Activated CD4-positive, alpha-beta T cell treated with anti-CD3 and anti-CD28 coated beads, Interleukin-2, amount 10 ng/mL, durations not matched to agents 7 days and 5 days (primary cell): ENCODE data around the gene TSR1. TPM values are rescaled to one million over a fixed set of nuclear protein-coding genes. Genes with fewer than 3 reads are reported as not detected.

Experiments used
- CTCF ChIA-PET: fragments of 350-600 bp; sonication (Branson Sonifier 250); formaldehyde crosslinking; loops from one replicate; lab custom pipeline; 2021; ENCODE audit warnings: antibody characterized with exemption; lab: Charles Lee
- POLR2A ChIA-PET: fragments of 350-600 bp; sonication (Branson Sonifier 250); formaldehyde crosslinking; loops from one replicate; lab custom pipeline; 2021; ENCODE audit warnings: antibody characterized with exemption; lab: Charles Lee
- DNase-seq: peaks from one replicate; pipeline ENCODE4 v3.0.0-alpha.2; 2020
- H3K27ac Mint-ChIP-seq: one replicate; pipeline ENCODE4 v1.8.0; 2021; ENCODE audit warnings: mild to moderate bottlenecking, moderate library complexity, mixed read lengths
- H3K27me3 Mint-ChIP-seq: one replicate; pipeline ENCODE4 v1.8.0; 2021; ENCODE audit warnings: mixed read lengths
- H3K36me3 Mint-ChIP-seq: one replicate; pipeline ENCODE4 v1.8.0; 2021; ENCODE audit warnings: low read depth, mixed read lengths
- H3K4me1 Mint-ChIP-seq: one replicate; pipeline ENCODE4 v1.8.0; 2021; ENCODE audit warnings: mixed read lengths
- H3K4me3 Mint-ChIP-seq: one replicate; pipeline ENCODE4 v1.8.0; 2021; ENCODE audit warnings: mild to moderate bottlenecking, moderate library complexity, mixed read lengths
- H3K9me3 Mint-ChIP-seq: one replicate; pipeline ENCODE4 v1.8.0; 2021; ENCODE audit warnings: mixed read lengths
- total RNA-seq, 2 experiments: library from RNA; stranded (reverse); gene quantifications; one replicate each; pipeline ENCODE4 v1.2.3, GENCODE V29; 2021

TSR1 gene
- total RNA-seq, 2 experiments from 2014 or later: 27.2 to 27.4 TPM

DNA sequence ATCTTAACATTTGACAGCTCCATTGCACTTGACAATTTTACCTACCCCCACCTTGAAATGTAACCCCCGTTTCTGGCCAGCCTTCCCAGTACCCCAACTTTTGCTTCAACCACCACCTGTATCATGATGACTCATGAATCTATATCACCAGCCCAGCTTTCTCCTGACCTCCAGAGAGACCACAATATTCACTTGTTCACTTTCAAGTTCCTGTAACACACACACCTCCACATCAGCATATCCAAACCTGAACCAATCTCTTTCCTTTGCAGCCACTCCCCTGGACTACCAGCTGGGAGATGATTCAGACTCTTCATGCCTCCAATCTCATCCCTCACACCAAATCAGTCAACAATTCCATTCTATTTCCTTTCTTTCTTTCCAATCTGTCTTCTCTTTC is 40.7 kb downstream of the TSR1 start:
- CTCF ChIA-PET: interaction anchor here (0.8 to 2.1 kb wide), 6 partner anchors 10 to 237 kb away, joined by 3 to 7 read pairs (median 4); no protein-coding TSS in a partner anchor
- peaks cover 51% of the 10 kb centered on the region for H3K4me1 Mint-ChIP-seq
- DNase-seq: no peak
- no peaks in the 10 kb centered on the region for H3K27me3 Mint-ChIP-seq
- H3K27ac Mint-ChIP-seq: no peak overlapping the region
- peaks cover 66% of the 10 kb centered on the region for H3K36me3 Mint-ChIP-seq
- no peak overlapping the region for H3K4me3 Mint-ChIP-seq
- no peaks in the 10 kb centered on the region for H3K9me3 Mint-ChIP-seq
- POLR2A ChIA-PET: interaction anchor here (1.6 kb wide), 1 partner anchor 41 kb away, joined by 3 read pairs; the partner anchor contains the start of gene TSR1

DNA sequence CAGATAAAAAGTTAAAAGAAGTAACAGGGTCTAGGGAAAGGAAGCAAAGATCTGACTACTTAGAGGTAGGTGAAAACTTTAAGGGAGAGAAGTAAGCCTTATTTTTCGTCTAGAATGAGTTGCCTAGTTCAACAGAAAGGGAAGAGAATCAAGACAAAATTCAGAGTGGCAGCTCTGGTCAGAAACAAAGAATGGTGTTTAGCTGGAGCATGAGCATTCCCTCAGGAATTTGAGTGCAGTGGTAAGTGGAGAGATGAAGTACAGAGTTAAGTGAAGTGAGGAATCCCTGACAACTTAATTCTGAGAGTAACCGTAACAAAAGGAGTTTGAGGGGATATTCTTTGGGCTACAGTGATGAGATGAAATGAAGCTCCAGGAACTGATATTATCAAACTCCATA is 44.2 kb downstream of the TSR1 start:
- peaks cover 31% of the 10 kb centered on the region for H3K4me1 Mint-ChIP-seq
- DNase-seq: no peak
- H3K36me3 Mint-ChIP-seq: peaks cover 65% of the 10 kb centered on the region
- H3K27me3 Mint-ChIP-seq: no peaks in the 10 kb centered on the region
- POLR2A ChIA-PET: no interaction called here
- H3K27ac Mint-ChIP-seq: no peak overlapping the region
- CTCF ChIA-PET: interaction anchor here (0.7 to 1.2 kb wide), 2 partner anchors 9 to 11 kb away, joined by 4 to 5 read pairs; no protein-coding TSS in a partner anchor
- no peak overlapping the region for H3K4me3 Mint-ChIP-seq
- H3K9me3 Mint-ChIP-seq: no peaks in the 10 kb centered on the region

DNA sequence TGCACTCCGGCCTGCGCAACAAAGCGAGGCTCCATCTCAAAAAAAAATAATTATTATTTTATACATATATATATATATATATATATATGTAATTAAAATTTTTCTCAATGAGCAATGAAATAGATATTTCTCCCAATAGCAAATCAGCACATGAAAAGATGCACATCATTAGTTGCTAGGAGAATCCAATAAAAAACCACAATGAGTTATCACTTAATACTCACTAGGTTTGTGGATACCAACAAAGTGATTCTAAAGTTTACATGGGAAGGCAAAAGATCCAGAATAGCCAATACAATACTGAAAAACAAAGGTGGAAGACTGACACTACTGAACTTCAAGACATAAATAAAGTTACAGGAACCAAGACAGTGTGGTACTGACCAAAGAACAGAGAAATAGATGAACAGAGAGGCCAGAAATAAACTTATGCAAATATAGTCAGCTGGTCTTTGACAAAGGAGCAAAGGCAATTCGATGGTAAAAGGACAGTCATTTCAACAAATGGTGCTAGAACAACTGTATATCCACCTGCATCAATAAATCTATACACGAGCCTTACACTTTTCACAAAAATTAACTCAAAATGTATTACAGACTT is 46.3 kb downstream of the TSR1 start:
- DNase-seq: no peak
- ChIA-PET CTCF (no interaction called here), POLR2A (no interaction called here)
- H3K36me3 Mint-ChIP-seq: peaks cover 57% of the 10 kb centered on the region
- no peaks in the 10 kb centered on the region for H3K27me3 Mint-ChIP-seq
- peaks cover 15% of the 10 kb centered on the region for H3K4me1 Mint-ChIP-seq
- no peaks in the 10 kb centered on the region for H3K9me3 Mint-ChIP-seq
- no peak overlapping the region for H3K4me3 Mint-ChIP-seq
- H3K27ac Mint-ChIP-seq: no peak overlapping the region

DNA sequence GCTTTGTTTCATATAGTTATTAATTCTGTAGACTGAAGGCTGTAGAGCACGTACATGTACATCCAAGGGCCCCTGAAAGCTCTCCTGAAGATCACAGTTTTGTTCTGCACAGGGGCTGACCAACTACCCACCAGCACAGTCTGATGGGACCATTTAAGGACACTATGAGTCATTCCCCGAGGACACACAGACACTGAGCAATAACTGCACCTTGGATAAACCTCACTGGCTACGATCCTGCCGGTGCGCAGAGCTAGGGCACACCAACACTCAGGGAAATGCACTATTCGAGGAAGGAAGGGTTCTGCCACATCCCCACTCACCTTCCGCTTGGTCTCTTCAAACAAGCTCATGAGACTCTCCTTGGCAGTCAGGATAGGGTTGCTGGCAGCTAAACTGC is 53.0 kb downstream of the TSR1 start:
- Mint-ChIP-seq H3K36me3 (peaks cover 63% of the 10 kb centered on the region), H3K27ac (no peak overlapping the region)

DNA sequence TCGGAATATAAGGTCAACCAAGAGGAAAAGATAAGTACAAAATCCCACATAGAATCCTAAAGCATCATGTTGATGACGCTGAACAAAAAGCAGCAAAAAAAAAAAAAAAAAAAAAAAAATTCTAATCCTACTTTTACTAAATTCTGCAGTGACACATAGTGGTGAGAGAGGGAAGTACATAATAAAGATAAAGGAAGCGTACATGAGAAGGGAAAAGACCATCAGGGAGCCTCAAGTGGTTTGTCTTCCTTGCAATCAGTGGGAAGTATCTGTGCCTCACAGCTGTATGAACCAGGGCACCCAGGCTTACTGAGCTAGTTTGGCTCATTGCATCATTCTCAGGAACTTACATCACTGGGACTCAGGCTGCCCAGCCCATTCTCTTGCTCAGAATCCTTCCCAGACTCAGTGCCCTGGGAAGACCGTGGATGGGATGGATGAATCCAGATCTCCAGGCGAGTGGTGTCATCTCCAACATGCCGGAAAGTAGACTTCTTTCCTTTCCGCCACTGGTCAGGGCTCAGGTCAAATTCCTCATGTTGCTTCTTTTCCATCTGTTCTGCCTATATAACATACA is 53.9 kb downstream of the TSR1 start:
- Mint-ChIP-seq H3K36me3 (peaks cover 59% of the 10 kb centered on the region), H3K4me1 (peaks cover 53% of the 10 kb centered on the region), H3K27me3 (no peaks in the 10 kb centered on the region), H3K9me3 (no peaks in the 10 kb centered on the region), H3K27ac (peak overlapping the region; percentile 11), H3K4me3 (no peak overlapping the region)
- ChIA-PET CTCF (interaction anchor here (0.6 to 7.0 kb wide), 23 partner anchors 10 to 495 kb away, joined by 3 to 82 read pairs (median 4); partner anchors contain the start of genes HIC1 and SMG6), POLR2A (interaction anchor here (0.9 kb wide), 1 partner anchor 37 kb away, joined by 3 read pairs; no protein-coding TSS in a partner anchor)
- no peak for DNase-seq

More for the DNA sequence above, 53.0 kb downstream of the TSR1 start:
- H3K27me3 Mint-ChIP-seq: no peaks in the 10 kb centered on the region
- CTCF ChIA-PET: interaction anchor here (0.8 to 7.0 kb wide), 17 partner anchors 9 to 251 kb away, joined by 3 to 82 read pairs (median 4); partner anchors contain the start of gene HIC1
- H3K4me1 Mint-ChIP-seq: peaks cover 52% of the 10 kb centered on the region
- no peaks in the 10 kb centered on the region for H3K9me3 Mint-ChIP-seq
- H3K4me3 Mint-ChIP-seq: no peak overlapping the region
- POLR2A ChIA-PET: interaction anchor here (0.9 kb wide), 1 partner anchor 38 kb away, joined by 3 read pairs; no protein-coding TSS in a partner anchor
- DNase-seq: no peak

DNA sequence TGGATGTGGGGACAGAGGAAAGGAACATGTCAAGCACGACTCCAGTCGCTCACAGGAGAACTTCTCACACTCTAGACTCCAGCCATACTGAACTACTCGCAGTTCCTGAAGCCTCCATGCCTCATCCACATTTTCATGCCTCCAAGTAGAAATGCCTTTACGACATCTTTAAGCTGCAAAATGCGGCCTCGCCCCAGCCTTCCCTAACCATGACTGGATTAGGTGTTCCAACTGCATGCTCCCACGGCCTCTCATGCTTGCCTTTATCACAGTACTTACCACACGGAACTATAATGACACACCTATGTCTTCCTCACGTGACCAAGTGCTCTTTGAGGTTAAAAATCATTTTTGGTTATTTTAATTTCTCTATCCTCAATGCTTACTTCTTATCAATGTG is 56.5 kb downstream of the TSR1 start:
- CTCF ChIA-PET: interaction anchor here (0.6 to 7.0 kb wide), 5 partner anchors 16 to 223 kb away, joined by 3 to 82 read pairs (median 5); partner anchors contain the start of gene HIC1
- H3K27ac Mint-ChIP-seq: peak overlapping the region; percentile 77
- DNase-seq: no peak
- POLR2A ChIA-PET: interaction anchor here (0.6 to 1.2 kb wide), 2 partner anchors 34 to 35 kb away, joined by 3 read pairs; no protein-coding TSS in a partner anchor
- H3K36me3 Mint-ChIP-seq: peaks cover 66% of the 10 kb centered on the region
- H3K4me1 Mint-ChIP-seq: peaks cover 72% of the 10 kb centered on the region
- no peak overlapping the region for H3K4me3 Mint-ChIP-seq
- H3K9me3 Mint-ChIP-seq: no peaks in the 10 kb centered on the region
- no peaks in the 10 kb centered on the region for H3K27me3 Mint-ChIP-seq

DNA sequence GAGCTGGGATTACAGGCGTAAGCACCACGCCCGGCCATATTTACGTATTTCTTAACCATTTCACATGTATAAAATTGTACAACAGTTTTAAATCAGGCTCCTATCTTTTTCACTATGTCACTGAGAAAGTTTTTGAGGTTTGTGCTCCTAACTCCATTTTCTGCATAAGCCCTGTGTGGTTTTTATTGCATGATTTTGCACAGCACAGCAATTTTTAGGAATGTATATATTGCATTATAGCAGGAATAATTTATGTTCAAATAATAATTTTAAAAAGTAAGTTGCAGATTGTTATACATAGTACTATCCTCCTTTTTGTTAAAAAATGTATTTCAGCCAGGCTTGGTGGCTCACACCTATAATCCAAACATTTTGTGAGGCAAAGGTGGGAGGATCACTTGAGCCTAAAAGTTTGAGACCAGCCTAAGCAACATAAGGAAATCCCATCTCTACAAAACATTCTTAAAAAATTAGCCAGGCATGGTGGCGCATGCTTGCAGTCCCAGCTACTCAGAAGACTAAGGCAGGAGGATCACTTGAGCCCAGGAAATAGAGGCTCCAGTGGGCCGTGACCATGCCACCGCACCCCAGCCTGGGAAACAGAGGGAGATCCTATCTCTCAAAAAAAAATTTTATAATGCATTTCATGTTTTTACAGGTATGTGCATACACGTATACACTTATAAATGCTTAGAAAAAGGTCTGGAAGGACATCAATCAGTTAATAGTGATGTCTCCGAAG is 58.7 kb downstream of the TSR1 start:
- POLR2A ChIA-PET: no interaction called here
- CTCF ChIA-PET: interaction anchor here (0.6 to 2.5 kb wide), 2 partner anchors 32 to 157 kb away, joined by 3 to 10 read pairs; no protein-coding TSS in a partner anchor
- H3K4me1 Mint-ChIP-seq: peaks cover 77% of the 10 kb centered on the region
- no peak overlapping the region for H3K4me3 Mint-ChIP-seq
- no peak for DNase-seq
- H3K36me3 Mint-ChIP-seq: peaks cover 64% of the 10 kb centered on the region
- no peaks in the 10 kb centered on the region for H3K9me3 Mint-ChIP-seq
- peak overlapping the region; percentile 27 for H3K27ac Mint-ChIP-seq
- H3K27me3 Mint-ChIP-seq: no peaks in the 10 kb centered on the region

DNA sequence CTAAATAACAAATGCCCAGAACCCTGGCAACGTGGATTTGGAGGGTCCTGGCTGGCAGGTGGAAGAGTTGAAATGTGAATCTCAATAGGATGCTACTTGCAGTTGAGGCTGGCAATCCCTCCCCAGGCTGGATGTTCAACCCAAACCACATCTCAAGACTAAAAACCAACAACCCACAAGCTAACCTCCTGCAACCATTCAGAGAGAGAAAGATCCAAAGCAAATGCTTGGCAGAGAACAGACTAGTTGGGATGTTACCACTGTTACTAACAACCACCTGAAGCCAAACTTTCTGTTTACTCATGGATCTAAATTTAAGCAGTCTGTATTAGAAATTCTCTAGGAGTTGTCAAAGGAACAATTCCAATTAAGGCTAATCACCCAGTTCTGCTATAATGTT is 60.5 kb downstream of the TSR1 start:
- Mint-ChIP-seq H3K27me3 (no peaks in the 10 kb centered on the region), H3K4me1 (peaks cover 70% of the 10 kb centered on the region), H3K27ac (peak overlapping the region; percentile 81), H3K9me3 (no peaks in the 10 kb centered on the region), H3K36me3 (peaks cover 56% of the 10 kb centered on the region), H3K4me3 (peak overlapping the region; percentile 40)
- ChIA-PET CTCF (interaction anchor here (0.6 to 2.5 kb wide), 8 partner anchors 8 to 221 kb away, joined by 3 to 10 read pairs (median 4); no protein-coding TSS in a partner anchor), POLR2A (no interaction called here)
- DNase-seq: peak; percentile 66

DNA sequence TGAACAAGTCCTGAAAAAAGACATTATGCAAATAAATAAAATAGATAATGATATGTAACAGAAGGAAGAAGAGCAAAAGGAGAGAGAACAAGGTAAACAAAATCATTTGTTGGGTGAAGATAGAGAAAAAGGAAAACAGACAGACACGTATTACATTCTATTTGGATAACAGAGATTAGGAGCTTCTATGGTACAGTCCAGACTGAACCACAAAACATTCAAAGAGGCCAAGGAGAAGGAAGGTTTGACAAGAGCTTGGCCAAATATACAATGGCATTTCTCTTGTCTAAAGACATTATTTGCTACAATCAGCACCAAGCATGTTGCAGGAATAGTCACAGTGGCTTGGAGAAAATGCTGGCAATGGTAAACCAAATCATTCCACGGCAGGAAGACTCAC is 61.8 kb downstream of the TSR1 start:
- H3K4me3 Mint-ChIP-seq: no peak overlapping the region
- ChIA-PET CTCF (no interaction called here), POLR2A (interaction anchor here (1.2 kb wide), 1 partner anchor 15 kb away, joined by 6 read pairs; no protein-coding TSS in a partner anchor)
- peak overlapping the region; percentile 63 for H3K27ac Mint-ChIP-seq
- no peaks in the 10 kb centered on the region for H3K27me3 Mint-ChIP-seq
- peaks cover 60% of the 10 kb centered on the region for H3K36me3 Mint-ChIP-seq
- H3K9me3 Mint-ChIP-seq: no peaks in the 10 kb centered on the region
- H3K4me1 Mint-ChIP-seq: peaks cover 74% of the 10 kb centered on the region
- no peak for DNase-seq

Other genes starting within 250 kb of the TSR1 start
- 10 to 100 TPM; 44.3 to 51.1 TPM for gene SMG6, start 32.7 kb downstream of the TSR1 start, total RNA-seq
- 10 to 100 TPM; 18.3 to 23.0 TPM for gene SRR, start 32.5 kb downstream of the TSR1 start, total RNA-seq
- gene SGSM2, start 1.0 kb upstream of the TSR1 start, total RNA-seq: 10 to 100 TPM; 58.3 to 61.6 TPM
- gene MNT, start 64.6 kb upstream of the TSR1 start, total RNA-seq: 10 to 100 TPM; 24.2 to 31.1 TPM
- gene METTL16, start 175.4 kb upstream of the TSR1 start, total RNA-seq: 10 to 100 TPM; 27.8 to 29.9 TPM